22Rv1 (cell line): Measurements from ENCODE around the gene ZNF33B.

ENCODE experiments used
- CTCF ChIP-seq: fragments of 450-650 bp; IDR thresholded peaks from 2 replicates; pipeline ENCODE4 v1.5.1; 2017; ENCODE audit warnings: mild to moderate bottlenecking
- ZFX ChIP-seq: fragments of 450-650 bp; IDR thresholded peaks from 2 replicates; pipeline ENCODE4 v1.6.1; 2017; ENCODE audit warnings: antibody characterized with exemption, borderline replicate concordance

- no peak for TF ChIP-seq CTCF
- TF ChIP-seq ZFX = no peak
Measured at GRCh38 chr10:42646687-42647640, 8.6 kb upstream of the ZNF33B start.
